DLD1 (cell line): ENCODE measurements around the gene POU2F2.

Experiments
- in situ Hi-C: cut with HindIII; loops from 2 replicates; pipeline ENCODE4 v1.10.0; 2017; ENCODE audit warnings: low sequenced_read_pairs

POU2F2 gene

DNA sequence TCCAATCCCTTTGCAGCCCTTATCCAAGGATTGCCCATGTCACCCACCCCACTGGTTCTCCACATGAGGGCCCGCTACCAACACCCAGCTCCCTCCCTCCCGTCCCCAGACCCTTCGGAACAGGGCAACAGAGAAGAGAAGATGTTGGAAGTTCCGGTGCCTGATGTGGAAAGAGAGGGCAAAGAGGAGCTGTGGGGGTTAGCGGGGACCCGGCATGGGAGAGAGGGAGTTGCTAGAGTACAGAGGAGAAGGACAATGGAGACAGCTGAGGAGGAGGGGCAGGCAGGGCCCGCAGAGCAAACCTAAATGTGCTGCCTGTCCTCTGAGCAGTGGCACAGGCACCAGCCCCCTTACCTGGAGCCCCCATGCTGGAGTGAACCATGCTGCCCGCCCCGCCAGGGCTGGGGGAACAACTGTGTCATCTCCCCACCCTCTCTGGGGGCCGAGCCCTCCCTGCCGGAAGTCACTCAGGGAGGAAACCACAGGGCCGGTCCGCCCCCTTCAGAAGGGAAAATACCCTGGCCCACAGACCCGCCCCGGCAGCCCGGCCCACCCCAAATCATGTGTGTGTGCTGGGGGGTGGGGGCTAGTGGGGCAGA lies at the start of gene POU2F2:
Gene POU2F2 (minus strand): TSS at position 417 of the 599 bp plus-strand sequence. CDS start 35 bp downstream, at position 382.
- in situ Hi-C loops = no loop called here

- in situ Hi-C loops = no loop called here
Observed at GRCh38 chr19:42178791-42179674, 46.8 kb upstream of the POU2F2 start.

DNA sequence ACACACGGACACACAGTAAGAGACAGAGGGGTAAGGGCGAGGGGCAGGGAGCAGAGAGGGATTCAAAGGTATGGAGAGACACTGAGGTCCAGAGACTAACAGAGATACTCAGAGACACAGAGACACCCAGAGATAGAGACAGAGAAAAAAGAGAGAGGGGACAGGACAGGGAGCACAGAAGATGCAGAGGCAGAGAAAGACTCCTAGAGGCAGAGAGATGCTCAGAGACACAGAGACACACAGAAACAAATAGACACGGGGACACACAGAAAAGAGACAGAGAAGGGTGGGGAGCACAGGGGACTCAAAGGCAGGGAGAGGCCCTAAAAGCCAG lies 45.4 kb upstream of the POU2F2 start:
- in situ Hi-C loops = no loop called here

DNA sequence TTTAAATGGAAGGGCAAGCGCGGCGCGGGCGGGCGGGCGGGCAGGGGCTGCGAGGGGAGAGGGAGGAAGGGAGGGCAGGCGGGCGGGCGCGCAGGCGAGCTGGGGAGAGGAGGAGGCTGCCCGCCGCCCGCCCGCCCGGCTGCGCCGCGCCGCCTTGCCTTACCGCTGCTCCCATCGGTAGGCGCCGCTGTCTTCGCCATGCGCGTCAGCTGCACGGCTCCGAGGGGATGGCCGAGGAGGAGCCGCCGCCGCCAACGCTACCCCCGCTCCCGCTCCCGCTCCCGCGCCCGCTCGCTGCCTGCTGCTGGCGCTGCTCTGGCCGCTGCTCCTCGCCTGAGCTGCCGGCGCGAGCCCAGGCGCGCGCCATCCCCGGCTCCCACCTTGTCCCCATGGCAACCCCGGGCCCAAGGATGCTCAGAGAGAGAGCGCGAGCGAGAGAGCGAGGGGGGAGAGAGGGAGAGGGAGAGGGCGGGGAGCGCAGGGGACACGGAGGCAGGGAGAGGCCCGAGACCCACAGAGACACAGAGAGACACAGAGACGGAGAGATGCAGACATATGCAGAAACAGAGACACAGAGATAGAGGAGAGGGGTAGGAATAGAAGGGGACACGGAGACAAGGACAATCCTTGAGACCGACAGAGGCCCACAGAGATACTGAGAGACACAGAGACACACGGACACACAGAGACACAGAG lies 44.9 kb upstream of the POU2F2 start:
- in situ Hi-C loops = no loop called here

- in situ Hi-C loops = no loop called here
Observed at GRCh38 chr19:42176649-42176989, 44.4 kb upstream of the POU2F2 start.

DNA sequence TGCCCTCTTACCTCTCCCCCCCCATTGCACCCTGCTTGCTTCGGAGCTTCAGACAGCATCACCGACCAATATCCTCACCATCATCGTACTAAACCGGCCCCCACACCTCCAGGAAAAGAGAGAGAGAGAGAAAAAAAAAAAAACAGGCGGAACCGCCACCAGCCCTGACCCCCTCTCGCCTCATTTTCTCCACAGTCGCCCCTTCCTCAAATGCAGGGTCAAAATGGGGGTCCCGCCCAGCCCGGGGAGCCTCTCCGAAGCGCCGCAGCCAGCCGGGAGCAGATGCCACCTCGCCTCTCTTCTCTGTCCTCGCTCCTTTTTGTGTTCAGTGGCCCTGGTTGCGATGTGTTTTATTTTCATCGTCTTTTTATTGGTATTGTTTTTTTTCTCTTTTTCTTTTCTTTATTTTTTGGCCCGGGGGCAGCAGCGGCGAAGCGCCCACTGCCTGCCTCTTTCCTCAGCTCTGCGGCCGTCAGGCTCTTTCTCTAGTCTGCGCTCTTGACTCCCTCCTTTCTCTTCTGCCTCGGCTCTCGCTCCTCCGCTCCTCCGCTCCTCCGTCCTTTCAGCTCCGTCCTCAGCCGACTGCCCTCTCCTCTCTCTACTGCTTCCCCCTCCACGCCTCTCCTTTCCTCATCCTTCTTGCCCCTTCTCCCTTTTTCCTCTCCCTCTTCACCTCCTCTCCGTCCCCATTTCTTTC lies 43.9 kb upstream of the POU2F2 start:
- in situ Hi-C loops = no loop called here

DNA sequence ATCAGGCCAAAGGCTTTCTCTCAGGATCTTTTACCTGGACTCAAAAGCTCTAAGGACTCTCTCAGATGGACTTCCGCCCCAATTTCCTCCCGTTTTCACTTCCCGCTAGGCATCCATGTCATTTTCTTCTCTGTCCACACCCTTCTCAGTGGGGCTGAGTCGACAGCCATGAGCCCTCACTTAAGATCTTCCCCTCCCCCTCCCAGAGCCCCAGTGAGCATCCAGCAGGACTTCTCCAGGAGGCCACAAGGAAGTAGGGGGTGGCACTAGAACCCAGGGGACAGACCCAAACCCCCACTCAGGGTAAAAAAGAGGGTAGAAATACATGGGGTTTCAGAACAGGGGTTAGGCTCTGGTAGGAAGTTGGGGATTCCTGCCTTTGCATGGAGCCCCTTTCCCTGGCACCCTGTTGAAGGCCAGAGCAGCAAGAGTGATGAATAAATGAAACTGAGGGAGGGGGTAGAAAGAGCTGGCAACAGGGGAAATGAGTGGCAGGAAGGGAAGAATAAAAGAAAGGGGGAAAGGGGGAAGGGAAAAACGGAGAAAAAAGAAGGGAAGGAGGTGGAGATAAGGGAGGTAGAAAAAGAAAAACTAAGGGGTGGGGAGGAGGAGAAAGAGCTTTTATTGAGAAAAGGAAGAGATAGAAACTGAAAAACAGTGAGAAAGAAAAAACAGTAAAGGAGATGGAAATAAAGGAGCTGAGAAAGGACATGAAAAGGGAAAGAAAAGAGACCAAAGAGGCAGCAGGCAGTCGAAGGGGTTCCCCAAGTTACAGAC lies 42.9 kb upstream of the POU2F2 start:
- in situ Hi-C loops = loop anchor here (25.0 kb wide), 1 partner anchor 262 kb away; the partner anchor contains the start of genes CXCL17 and LIPE

DNA sequence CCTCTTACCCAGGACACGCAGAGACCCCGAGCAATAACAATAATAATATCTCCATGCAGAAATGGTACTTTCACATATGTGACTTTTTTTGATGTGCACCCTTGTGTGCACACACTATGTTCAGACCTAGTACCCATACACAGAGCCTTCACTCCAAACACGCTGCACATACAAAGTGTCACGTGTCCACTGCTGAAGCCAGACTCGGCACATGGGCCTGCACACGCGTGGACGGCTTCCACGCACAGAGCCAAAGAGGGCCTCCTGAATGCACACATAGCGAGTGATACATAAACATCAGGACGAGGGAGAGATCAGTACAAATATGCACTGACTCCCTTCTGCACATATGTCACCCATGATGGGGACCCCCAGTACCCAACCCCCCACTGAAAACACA lies 41.9 kb upstream of the POU2F2 start:
- in situ Hi-C loops = loop anchor here (25.0 kb wide), 1 partner anchor 263 kb away; the partner anchor contains the start of genes CXCL17 and LIPE

DNA sequence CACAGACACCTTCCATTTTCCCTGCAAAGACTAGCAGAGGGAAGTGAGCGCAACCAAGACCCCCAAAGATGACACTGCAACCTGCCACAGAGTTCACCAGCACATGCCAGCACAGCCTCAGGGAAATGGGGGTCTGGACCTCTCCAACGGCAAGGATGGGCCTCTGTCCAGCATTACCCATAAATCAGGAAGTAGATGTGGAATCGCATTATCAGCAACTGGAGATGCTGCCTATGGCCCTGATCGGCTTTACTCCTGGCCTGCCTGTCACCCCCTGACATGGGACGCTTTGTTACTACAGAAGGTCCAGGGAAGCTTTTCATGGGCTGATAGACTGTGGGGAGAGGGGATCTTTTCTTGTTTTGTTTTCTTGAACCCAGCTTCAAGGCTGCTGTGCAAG lies 41.4 kb upstream of the POU2F2 start:
- in situ Hi-C loops = loop anchor here (25.0 kb wide), 1 partner anchor 264 kb away; the partner anchor contains the start of genes CXCL17 and LIPE

- in situ Hi-C loops = loop anchor here (25.0 kb wide), 1 partner anchor 265 kb away; the partner anchor contains the start of genes CXCL17 and LIPE
Observed at GRCh38 chr19:42172261-42172660, 40.0 kb upstream of the POU2F2 start.

- in situ Hi-C loops = loop anchor here (25.0 kb wide), 1 partner anchor 267 kb away; the partner anchor contains the start of genes CXCL17 and LIPE
Observed at GRCh38 chr19:42170715-42171114, 38.5 kb upstream of the POU2F2 start.

GRCh38 chr19:42169486-42170413 lies 37.5 kb upstream of the POU2F2 start:
- in situ Hi-C loops = loop anchor here (25.0 kb wide), 1 partner anchor 268 kb away; the partner anchor contains the start of genes CXCL17 and LIPE

DNA sequence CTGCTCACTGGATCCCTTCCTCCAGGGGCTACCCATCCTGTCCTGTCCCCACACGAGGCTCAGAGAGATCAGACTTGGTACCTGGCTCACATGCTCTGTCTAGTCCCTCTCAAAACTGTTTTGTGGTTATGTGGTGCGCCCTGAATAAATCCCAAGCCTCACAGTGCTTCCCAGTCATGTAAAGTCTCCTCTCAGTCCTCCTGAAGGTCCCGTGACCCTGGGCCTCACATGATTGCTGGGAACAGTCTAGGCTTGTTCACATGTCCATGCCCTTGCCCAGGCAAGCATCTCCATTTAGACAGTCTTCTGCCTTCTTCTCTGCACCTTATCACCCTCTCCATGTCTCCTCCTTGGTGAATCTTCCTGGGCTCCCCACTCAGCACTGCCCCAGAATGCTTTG lies 36.0 kb upstream of the POU2F2 start:
- in situ Hi-C loops = loop anchor here (25.0 kb wide), 1 partner anchor 269 kb away; the partner anchor contains the start of genes CXCL17 and LIPE

DNA sequence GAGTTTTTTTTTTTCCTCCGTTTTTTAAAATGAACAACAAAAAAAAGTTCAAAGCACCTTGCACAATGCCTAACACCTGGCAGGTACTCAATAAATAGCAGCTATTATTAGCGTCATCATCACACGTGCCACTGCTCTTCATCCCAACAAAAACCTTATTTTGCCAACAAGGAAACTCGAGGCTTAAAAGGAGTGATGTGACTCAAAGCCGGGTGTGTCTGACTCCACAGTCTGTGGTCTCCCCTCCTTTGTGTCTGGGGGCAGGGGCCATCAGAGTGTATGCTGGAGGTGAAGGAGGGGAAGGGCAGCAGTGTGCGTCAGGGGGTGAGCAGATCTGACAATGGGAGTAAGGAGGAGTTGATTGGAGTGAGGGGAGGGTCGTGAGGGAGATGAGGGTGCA lies 34.1 kb upstream of the POU2F2 start:
- in situ Hi-C loops = loop anchor here (25.0 kb wide), 1 partner anchor 271 kb away; the partner anchor contains the start of genes CXCL17 and LIPE

DNA sequence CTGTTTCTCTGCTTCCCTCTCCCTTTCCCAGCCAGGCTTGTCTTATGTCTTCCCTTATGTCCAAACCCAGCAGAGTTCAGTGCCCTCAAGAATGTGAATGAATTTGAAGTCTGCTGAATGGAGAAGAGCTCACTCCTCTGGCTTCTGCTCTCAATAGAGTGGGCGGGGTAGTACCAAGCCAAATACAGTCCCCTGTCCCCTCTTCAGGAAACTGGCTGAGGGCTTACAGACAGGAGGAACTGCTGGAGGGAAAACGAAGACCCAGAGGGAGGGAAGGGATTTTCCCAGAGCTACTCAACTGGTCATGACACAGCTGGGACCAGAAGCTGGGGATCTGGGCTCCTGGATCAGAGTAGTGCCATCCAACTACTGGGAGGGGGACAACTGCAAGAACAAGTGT lies 32.9 kb upstream of the POU2F2 start:
- in situ Hi-C loops = loop anchor here (25.0 kb wide), 1 partner anchor 272 kb away; the partner anchor contains the start of genes CXCL17 and LIPE

DNA sequence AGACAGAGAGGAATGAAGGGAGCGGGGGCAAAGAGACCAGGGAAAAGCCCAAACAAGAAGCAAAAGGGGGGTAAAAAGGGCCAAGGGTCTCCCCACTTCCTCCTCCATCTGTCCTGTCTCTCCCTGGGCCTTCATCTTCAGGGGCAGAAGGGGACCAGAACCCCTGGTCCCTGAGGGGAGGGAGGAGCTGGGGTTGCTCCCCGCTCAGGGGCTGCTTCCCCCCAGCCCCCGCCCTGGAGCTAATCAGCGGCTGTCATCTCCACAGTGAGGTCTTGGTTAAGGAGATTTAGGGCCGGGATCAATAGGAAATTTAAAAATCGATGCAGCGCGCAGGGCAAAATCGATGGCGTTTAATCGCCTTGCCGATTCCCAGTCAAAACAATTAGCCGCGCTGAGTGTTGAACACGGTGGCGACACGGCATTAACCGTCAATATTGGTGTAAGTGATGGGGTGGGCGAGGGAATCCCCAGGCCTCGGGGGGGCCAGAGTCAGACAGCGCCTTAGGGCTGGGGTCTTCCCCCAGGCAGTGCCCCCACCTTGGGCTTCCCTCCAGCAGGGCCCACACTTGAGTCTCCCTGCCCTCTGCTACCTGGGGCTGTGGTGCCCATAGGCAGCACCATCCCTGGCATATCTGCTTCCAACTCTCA lies 29.5 kb upstream of the POU2F2 start:
- in situ Hi-C loops = loop anchor here (25.0 kb wide), 1 partner anchor 276 kb away; the partner anchor contains the start of genes CXCL17 and LIPE

DNA sequence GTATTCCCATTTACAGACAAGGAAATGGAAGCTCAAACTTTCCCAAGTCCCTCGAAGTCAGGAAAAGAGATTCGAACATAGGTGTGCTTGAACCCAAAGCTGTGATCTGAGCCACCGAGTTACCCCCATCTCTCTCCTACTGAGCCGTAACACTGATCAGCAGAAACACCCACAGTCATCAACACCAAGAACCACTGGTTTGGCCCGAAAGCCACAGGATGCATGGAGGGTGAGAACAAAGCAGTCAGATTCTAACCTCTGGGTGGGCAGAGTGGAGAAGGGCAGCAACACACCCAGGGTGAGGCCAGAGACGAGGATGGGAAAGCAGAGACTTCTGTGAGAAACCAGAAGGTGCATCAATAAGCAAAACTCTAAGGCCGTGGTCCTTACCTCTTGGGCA lies 27.7 kb upstream of the POU2F2 start:
- in situ Hi-C loops = loop anchor here (25.0 kb wide), 1 partner anchor 277 kb away; the partner anchor contains the start of genes CXCL17 and LIPE

DNA sequence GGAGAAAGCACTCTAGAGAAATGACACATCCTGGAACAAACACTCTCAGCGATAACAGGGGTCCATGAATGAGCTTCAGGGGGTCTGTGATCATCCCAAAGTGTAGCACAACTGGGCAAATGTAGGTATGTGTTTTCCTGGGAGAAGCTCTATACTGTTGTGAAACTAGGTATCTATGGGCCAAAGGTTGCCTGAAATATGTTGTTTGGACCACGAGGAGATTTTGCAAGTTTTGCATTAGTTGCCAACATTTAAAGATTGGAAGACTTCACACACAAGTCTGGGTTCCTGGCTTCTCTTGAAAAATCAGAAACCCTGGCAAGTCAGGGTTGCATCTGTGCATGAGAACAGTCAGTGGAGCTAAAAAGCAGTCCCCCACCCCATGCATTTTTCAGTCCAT lies 26.7 kb upstream of the POU2F2 start:
- in situ Hi-C loops = loop anchor here (25.0 kb wide), 1 partner anchor 278 kb away; the partner anchor contains the start of genes CXCL17 and LIPE
